Esophagus squamous epithelium (tissue), 5 donors: ENCODE data around the gene ABLIM2. TPM values are rescaled to one million over a fixed set of nuclear protein-coding genes. Genes with fewer than 3 reads are reported as not detected.
A peak's percentile ranks its signal among the peaks of the same experiment; 100 is the strongest.

Experiments
- DNase-seq: peaks from one replicate; lab custom pipeline; 2025; lab: John Stamatoyannopoulos, UW
- H3K27ac ChIP-seq, 4 donors: fragments of 200-600 bp; sonication (generic); one replicate each; pipeline ENCODE4 v1.5.1; 2016 to 2019; ENCODE audit warnings: mild to moderate bottlenecking in 1 of 4
- H3K27me3 ChIP-seq, 4 donors: fragments of 200-600 bp; sonication (generic); 1 replicate in 3 of 4; 2 replicates in 1 of 4; pipeline versions ENCODE4 v1.5.1 to v1.6.0; 2017 to 2021; ENCODE audit warnings: antibody characterized with exemption in 1 of 4
- H3K36me3 ChIP-seq, 3 donors: fragments of 200-600 bp; sonication (generic); one replicate each; pipeline ENCODE4 v1.5.1; 2016 to 2019
- H3K4me1 ChIP-seq, 3 donors: fragments of 200-600 bp; sonication (generic); one replicate each; pipeline ENCODE4 v1.5.1; 2017 to 2019
- H3K4me3 ChIP-seq, 4 donors: fragments of 200-600 bp; sonication (generic); 1 replicate in 3 of 4; 2 replicates in 1 of 4; pipeline ENCODE4 v1.5.1; 2016 to 2019; ENCODE audit warnings: mild to moderate bottlenecking in 2 of 4, moderate library complexity in 1 of 4
- H3K9me3 ChIP-seq, 3 donors: fragments of 200-600 bp; sonication (generic); one replicate each; pipeline ENCODE4 v1.5.1; 2016 to 2019
- POLR2A ChIP-seq, 4 donors: fragments of 450-650 bp; IDR thresholded peaks; one replicate each; pipeline ENCODE4 v1.6.1; 2017; ENCODE audit warnings: antibody characterized with exemption in 4 of 4, mild to moderate bottlenecking in 4 of 4, moderate library complexity in 3 of 4
- WGBS, 2 donors: methylation state at CpG; one replicate each; pipeline ENCODE4 v1.1.5; 2018; 5-methylcytosine and 5-hydroxymethylcytosine counted together
- intact Hi-C: fragments of 100-400 bp; cut with DNase I; formaldehyde crosslinking; loops from one replicate; pipeline ENCODE4 v1.15.0; 2022
- total RNA-seq, 4 donors: library from RNA; depleted of rRNA; stranded (reverse); fragments of >200 nt; gene quantifications; one replicate each; pipeline ENCODE4 v1.1.0, GENCODE V29; 2016
- TF ChIP-seq, protein P1 (sequence below), 6 experiments: fragments of 450-650 bp in 4 of 6; fragments of 200-600 bp in 2 of 6; sonication (generic) in 2 of 6; IDR thresholded peaks; one replicate each; pipeline ENCODE4 v1.5.1; 2016 to 2019; ENCODE audit warnings: antibody characterized with exemption in 6 of 6, mild to moderate bottlenecking in 4 of 6, moderate library complexity in 4 of 6
- donor health status: DM: yes; HTN: yes; CAD: no.

The ABLIM2 gene
- total RNA-seq, 4 donors from 2014 or later: 13.5 to 26.7 (median 15.7) TPM

DNA sequence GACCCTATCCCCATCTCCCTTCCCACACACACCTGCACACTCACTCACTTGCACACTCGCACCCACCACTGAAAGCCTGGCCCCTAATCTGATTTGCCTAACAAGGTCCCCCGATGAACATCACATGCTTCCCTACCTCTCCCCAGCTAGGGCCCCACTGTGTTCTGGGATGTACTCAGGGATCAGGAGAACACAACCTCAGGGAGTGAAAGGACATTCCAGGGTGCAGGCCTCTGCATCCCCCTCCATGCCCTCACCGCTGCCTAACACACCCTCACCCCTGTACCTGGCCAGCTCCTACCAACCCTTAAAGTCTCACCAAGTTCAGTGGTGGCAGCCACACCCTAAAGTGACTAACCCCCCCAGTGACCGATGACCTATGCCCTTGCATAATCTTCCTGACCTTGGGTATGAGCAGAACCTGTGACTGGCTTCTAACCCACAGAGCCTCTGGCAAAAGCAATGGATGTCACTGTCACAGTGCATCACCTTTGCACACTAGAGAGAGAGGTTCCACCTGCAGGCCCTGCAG, 216.6 kb downstream of the ABLIM2 start:
- H3K36me3 ChIP-seq: no peaks in the 10 kb centered on the region
- H3K4me3 ChIP-seq: no peak overlapping the region
- intact Hi-C loops: no loop called here
- H3K27me3 ChIP-seq: peaks cover 0 to 8% (median 0%) of the 10 kb centered on the region in 4 donors
- H3K4me1 ChIP-seq: peaks cover 8 to 41% (median 8%) of the 10 kb centered on the region in 3 donors
- H3K27ac ChIP-seq: no peak overlapping the region
- no peak for TF ChIP-seq POLR2A (IDR thresholded peaks at IDR 0.05)
- TF ChIP-seq, protein P1, sequence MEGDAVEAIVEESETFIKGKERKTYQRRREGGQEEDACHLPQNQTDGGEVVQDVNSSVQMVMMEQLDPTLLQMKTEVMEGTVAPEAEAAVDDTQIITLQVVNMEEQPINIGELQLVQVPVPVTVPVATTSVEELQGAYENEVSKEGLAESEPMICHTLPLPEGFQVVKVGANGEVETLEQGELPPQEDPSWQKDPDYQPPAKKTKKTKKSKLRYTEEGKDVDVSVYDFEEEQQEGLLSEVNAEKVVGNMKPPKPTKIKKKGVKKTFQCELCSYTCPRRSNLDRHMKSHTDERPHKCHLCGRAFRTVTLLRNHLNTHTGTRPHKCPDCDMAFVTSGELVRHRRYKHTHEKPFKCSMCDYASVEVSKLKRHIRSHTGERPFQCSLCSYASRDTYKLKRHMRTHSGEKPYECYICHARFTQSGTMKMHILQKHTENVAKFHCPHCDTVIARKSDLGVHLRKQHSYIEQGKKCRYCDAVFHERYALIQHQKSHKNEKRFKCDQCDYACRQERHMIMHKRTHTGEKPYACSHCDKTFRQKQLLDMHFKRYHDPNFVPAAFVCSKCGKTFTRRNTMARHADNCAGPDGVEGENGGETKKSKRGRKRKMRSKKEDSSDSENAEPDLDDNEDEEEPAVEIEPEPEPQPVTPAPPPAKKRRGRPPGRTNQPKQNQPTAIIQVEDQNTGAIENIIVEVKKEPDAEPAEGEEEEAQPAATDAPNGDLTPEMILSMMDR (IDR thresholded peaks at IDR 0.05): no peak
- no peak for DNase-seq
- 82 to 83% methylated on average over 3 of the region's 4 CpGs for WGBS, 2 donors
- no peaks in the 10 kb centered on the region for H3K9me3 ChIP-seq

DNA sequence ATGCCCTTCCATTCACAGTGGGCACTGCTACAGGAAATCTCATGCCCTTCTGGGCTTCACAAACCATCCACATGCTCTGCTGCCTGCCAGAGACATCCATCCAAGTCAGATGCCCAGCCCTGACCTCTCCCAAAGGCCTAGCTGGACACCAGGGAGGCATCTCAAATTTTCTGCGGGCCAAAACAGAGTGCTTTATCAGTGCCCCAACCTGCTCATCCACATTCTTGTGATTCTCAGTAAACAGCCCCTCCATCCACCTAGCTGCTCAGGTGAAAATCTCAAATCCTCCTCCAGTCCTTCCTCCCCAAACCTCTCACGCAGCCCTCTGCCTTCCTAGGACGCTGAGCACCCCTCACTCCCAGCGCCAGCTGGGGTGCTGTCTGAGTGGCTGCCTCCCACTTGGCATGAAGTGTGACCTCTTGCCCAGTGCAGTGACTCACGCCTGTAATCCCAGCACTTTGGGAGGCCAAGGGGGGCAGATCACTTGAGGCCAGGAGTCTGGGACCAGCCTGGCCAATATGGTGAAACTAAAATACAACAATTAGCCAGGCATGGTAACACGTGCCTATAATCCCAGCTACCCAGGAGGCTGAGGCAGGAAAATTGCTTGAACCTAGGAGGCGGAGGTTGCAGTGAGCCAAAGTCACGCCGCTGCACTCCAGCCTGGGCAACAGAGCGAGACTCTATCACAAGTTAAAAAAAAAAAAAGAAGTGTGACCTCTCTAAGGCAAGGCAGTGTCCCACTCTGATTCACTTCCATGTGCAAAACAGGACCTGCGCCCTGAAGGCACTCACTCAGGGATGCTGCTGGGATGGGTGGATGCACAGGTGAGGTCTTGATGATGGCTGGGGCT, 217.3 kb downstream of the ABLIM2 start:
- no peaks in the 10 kb centered on the region for H3K36me3 ChIP-seq
- peaks cover 8 to 48% (median 8%) of the 10 kb centered on the region in 3 donors for H3K4me1 ChIP-seq
- H3K27ac ChIP-seq: no peak overlapping the region
- intact Hi-C loops: no loop called here
- peaks cover 0 to 8% (median 0%) of the 10 kb centered on the region in 4 donors for H3K27me3 ChIP-seq
- DNase-seq: no peak
- 63% methylated on average over 5 to 11 of the region's 11 CpGs for WGBS, 2 donors
- TF ChIP-seq, protein P1 (IDR thresholded peaks at IDR 0.05): no peak
- no peak for TF ChIP-seq POLR2A (IDR thresholded peaks at IDR 0.05)
- H3K9me3 ChIP-seq: no peaks in the 10 kb centered on the region
- no peak overlapping the region for H3K4me3 ChIP-seq

GRCh38 chr4:7939377-7940108, 219.1 kb downstream of the ABLIM2 start, which contains the start of gene AFAP1:
Gene AFAP1, minus strand, starts transcription at chr4:7939861. Its CDS starts 67,783 bp downstream, at chr4:7872078.
- Histone ChIP-seq H3K4me1 (peaks cover 8 to 52% (median 8%) of the 10 kb centered on the region in 3 donors), H3K36me3 (no peaks in the 10 kb centered on the region), H3K27ac (peak within 1 kb of the TSS; percentile 86 to 96 (median 93)), H3K9me3 (no peaks in the 10 kb centered on the region), H3K27me3 (peaks cover 0 to 8% (median 0%) of the 10 kb centered on the region in 4 donors), H3K4me3 (peak within 1 kb of the TSS; percentile 74 to 98 (median 84))
- intact Hi-C loops: no loop called here
- no CpG with 5 or more reads among the region's 96 CpGs for WGBS, 2 donors
- TF ChIP-seq, protein P1 (IDR thresholded peaks at IDR 0.05): no peak
- TF ChIP-seq POLR2A (IDR thresholded peaks at IDR 0.05): peak in 2 of 4 donors; percentile 92 to 96
- no peak for DNase-seq

DNA sequence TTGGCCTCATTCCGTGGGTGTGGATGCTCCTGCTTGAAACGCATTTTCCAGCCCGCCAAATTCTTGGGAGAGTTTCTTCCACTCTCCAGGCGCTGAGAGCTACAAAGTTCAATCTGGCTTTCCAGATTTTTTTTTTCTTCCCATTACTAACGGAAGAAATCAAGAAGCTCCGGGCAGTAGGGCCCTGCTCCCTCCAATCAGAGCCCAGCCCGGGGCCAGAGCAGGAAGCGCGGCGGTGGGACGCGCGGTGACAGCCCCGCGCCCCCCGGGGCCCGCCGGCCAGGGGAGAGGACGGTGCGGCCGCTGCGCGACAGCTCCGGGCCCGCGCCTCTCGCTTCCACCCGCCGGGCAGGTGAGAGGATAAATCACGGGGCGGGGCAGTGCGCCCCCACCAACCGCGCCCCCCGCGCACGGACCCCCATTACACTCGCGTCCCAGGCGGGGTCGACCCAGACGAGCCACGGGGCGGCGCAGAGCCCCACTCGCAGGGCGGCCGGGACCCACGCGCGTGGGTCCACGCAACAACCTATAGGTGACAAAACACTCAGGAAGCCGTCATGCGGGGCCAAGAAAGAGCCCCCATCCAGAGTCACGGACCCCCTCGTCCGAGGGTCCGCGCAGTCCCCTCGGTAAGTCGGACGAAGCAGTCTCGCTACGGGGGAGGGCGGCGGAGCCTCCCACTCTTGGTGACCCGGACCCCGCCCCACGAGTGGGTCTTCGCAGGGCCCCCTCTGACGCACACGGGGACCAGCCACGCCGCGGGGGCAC, 219.8 kb downstream of the ABLIM2 start:
- Histone ChIP-seq H3K36me3 (no peaks in the 10 kb centered on the region), H3K27ac (peak overlapping the region; percentile 86 to 96 (median 93)), H3K4me3 (peak overlapping the region; percentile 74 to 98 (median 84)), H3K9me3 (no peaks in the 10 kb centered on the region), H3K27me3 (peaks cover 0 to 8% (median 0%) of the 10 kb centered on the region in 4 donors), H3K4me1 (peaks cover 8 to 59% (median 11%) of the 10 kb centered on the region in 3 donors)
- 3 to 5% methylated on average over 4 of the region's 75 CpGs for WGBS, 2 donors
- TF ChIP-seq, protein P1 (IDR thresholded peaks at IDR 0.05): peak in 1 of 6 experiments; percentile 11
- peak in 2 of 4 donors; percentile 43 to 56 for TF ChIP-seq POLR2A (IDR thresholded peaks at IDR 0.05)
- intact Hi-C loops: no loop called here
- DNase-seq: no peak
